Measurements from ENCODE around the gene DKC1. TPM values are rescaled to one million over a fixed set of nuclear protein-coding genes. Genes with fewer than 3 reads are reported as not detected.

DKC1 gene
- total and polyA plus RNA-seq, 2 experiments from 2014 or later, result 120 to 165 TPM

GRCh38 chrX:154730253-154730891, 32.3 kb upstream of the DKC1 start:
- H2AFZ ChIP-seq, result no peak overlapping the region
- no peak overlapping the region for H3K27ac ChIP-seq (ENCODE audit: low read depth)
- peaks cover 4% of the 10 kb centered on the region for H3K27me3 Mint-ChIP-seq (ENCODE audit: insufficient read depth, low read depth, poor library complexity)
- H3K4me2 ChIP-seq, result no peak overlapping the region
- H3K9me2 ChIP-seq (ENCODE audit: insufficient read depth), result no peaks in the 10 kb centered on the region
- H3K79me2 ChIP-seq (replicated peaks; ENCODE audit: insufficient read depth), result no peaks in the 10 kb centered on the region
- H4K20me1 ChIP-seq (replicated peaks; ENCODE audit: insufficient read depth), result no peaks in the 10 kb centered on the region
- peaks cover 4% of the 10 kb centered on the region; the same call in 2 of the 3 replicates for H3K4me1 Mint-ChIP-seq
- no peak overlapping the region for H3K4me3 ChIP-seq
- DNase-seq (ENCODE audit: low spot score) (no peak), ATAC-seq (no peak)
- no peaks in the 10 kb centered on the region for H3K27me3 ChIP-seq (ENCODE audit: insufficient read depth)
- no peaks in the 10 kb centered on the region for H3K4me1 ChIP-seq (ENCODE audit: insufficient read depth)
- H3F3A ChIP-seq (replicated peaks; ENCODE audit: low read depth), result no peaks in the 10 kb centered on the region
- H3K36me3 Mint-ChIP-seq (ENCODE audit: low read depth), result no peaks in the 10 kb centered on the region
- no peak for TF ChIP-seq STAT1 (IDR thresholded peaks at IDR 0.05; ENCODE audit: unreplicated experiment)
- no peak for TF ChIP-seq CREB1 (CRISPR knock-in tag; IDR thresholded peaks at IDR 0.05; ENCODE audit: low read depth)
- TF ChIP-seq ETS1 (IDR thresholded peaks at IDR 0.05), result no peak
- TF ChIP-seq ZNF331 (CRISPR knock-in tag; IDR thresholded peaks at IDR 0.05; ENCODE audit: low read depth), result no peak
- no peak for TF ChIP-seq POLR2AphosphoS5 (IDR thresholded peaks at IDR 0.05; ENCODE audit: low read depth)
- no peak for TF ChIP-seq NANOG (IDR thresholded peaks at IDR 0.05; ENCODE audit: borderline replicate concordance)
- no peak for TF ChIP-seq REST (IDR thresholded peaks at IDR 0.05; ENCODE audit: unreplicated experiment)
- TF ChIP-seq EZH2 (IDR thresholded peaks at IDR 0.05; ENCODE audit: low read depth, unreplicated experiment), result no peak
- no peak for TF ChIP-seq CTCF (conservative IDR thresholded peaks at IDR 0.05; ENCODE audit: low read depth in 2 of 2)
- TF ChIP-seq JUNB (IDR thresholded peaks at IDR 0.05; ENCODE audit: unreplicated experiment), result no peak
- no peak for TF ChIP-seq ZNF462 (CRISPR knock-in tag; IDR thresholded peaks at IDR 0.05)
- no peak for TF ChIP-seq ZNF114 (CRISPR knock-in tag; IDR thresholded peaks at IDR 0.05)
- no peak for TF ChIP-seq EZH2phosphoT487 (IDR thresholded peaks at IDR 0.05; ENCODE audit: unreplicated experiment)
- no peaks in the 10 kb centered on the region; the same call in 2 of the 3 replicates for H3K9me3 Mint-ChIP-seq
- H3K4me3 Mint-ChIP-seq, result no peak overlapping the region
- H3K36me3 ChIP-seq (ENCODE audit: insufficient read depth), result no peaks in the 10 kb centered on the region
- no peak overlapping the region for H3K27ac Mint-ChIP-seq

Measured in GM23338 (cell line).